Transverse colon (tissue), 4 donors: ENCODE measurements around the gene ELOVL3. TPM values are rescaled to one million over a fixed set of nuclear protein-coding genes. Genes with fewer than 3 reads are reported as not detected.

Experiments used
- DNase-seq: peaks from one replicate; pipeline ENCODE4 v3.0.0-alpha.2; 2019
- H3K27ac ChIP-seq, 4 donors: fragments of 200-600 bp; sonication (generic); 2 replicates each; pipeline ENCODE4 v1.5.1; 2016 to 2018; ENCODE audit warnings: inconsistent platforms in 4 of 4
- H3K27me3 ChIP-seq: fragments of 200-600 bp; sonication (generic); 2 replicates; pipeline ENCODE4 v1.5.1; 2017; ENCODE audit warnings: inconsistent platforms
- H3K36me3 ChIP-seq, 4 donors: fragments of 200-600 bp; sonication (generic); 2 replicates each; pipeline ENCODE4 v1.5.1; 2017 to 2019; ENCODE audit warnings: inconsistent platforms in 4 of 4
- H3K4me1 ChIP-seq, 4 donors: fragments of 200-600 bp; sonication (generic); 2 replicates each; pipeline ENCODE4 v1.5.1; 2017 to 2020; ENCODE audit warnings: inconsistent platforms in 4 of 4
- H3K4me3 ChIP-seq, 4 donors: fragments of 200-600 bp; sonication (generic); 1 replicate in 1 of 4; 2 replicates in 3 of 4; pipeline versions ENCODE4 v1.5.1 to v1.6.1; 2017 to 2019; ENCODE audit warnings: inconsistent platforms in 4 of 4
- H3K9me3 ChIP-seq, 2 donors: fragments of 200-600 bp; sonication (generic); 2 replicates each; pipeline ENCODE4 v1.5.1; 2017 to 2019; ENCODE audit warnings: inconsistent platforms in 2 of 2
- CTCF ChIP-seq, 5 experiments: fragments of 200-600 bp in 3 of 5; fragments of 450-650 bp in 2 of 5; sonication (generic) in 3 of 5; IDR thresholded peaks; 1 replicate in 2 of 5; 2 replicates in 3 of 5; pipeline ENCODE4 v1.5.1; 2016 to 2017; ENCODE audit warnings: antibody characterized with exemption in 5 of 5, inconsistent platforms in 3 of 5, mild to moderate bottlenecking in 2 of 5, moderate library complexity in 1 of 5
- EP300 ChIP-seq: sonication (generic); formaldehyde crosslinking; IDR thresholded peaks from one replicate; pipeline ENCODE4 v1.6.1; 2017; ENCODE audit warnings: antibody characterized with exemption, low read depth
- POLR2A ChIP-seq: fragments of 450-650 bp; IDR thresholded peaks from one replicate; pipeline ENCODE4 v1.6.1; 2016; ENCODE audit warnings: antibody characterized with exemption, mild to moderate bottlenecking, moderate library complexity
- POLR2AphosphoS5 ChIP-seq, 3 donors: sonication (generic); formaldehyde crosslinking; IDR thresholded peaks; one replicate each; pipeline ENCODE4 v1.6.1; 2016; ENCODE audit warnings: antibody characterized with exemption in 3 of 3
- WGBS, 2 donors: methylation state at CpG; one replicate each; pipeline ENCODE4 v1.1.5; 2018; ENCODE audit warnings: low coverage in 1 of 2; 5-methylcytosine and 5-hydroxymethylcytosine counted together
- in situ Hi-C, 4 donors: fragments of 200-750 bp; cut with MboI; loops; one replicate each; pipeline versions ENCODE4 v1.15.0 to v1.15.1; 2017; ENCODE audit warnings: low sequenced_read_pairs in 3 of 4, low pct_ligation_motif_present in 1 of 4, low pct_unique_long_range_greater_than_20kb in 1 of 4
- intact Hi-C: fragments of 100-400 bp; cut with DNase I; formaldehyde crosslinking; loops from one replicate; pipeline ENCODE4 v1.15.1; 2023; ENCODE audit warnings: low total_unique reads
- total RNA-seq, 4 donors: library from RNA; depleted of rRNA; stranded (reverse); fragments of >200 nt; gene quantifications; one replicate each; pipeline ENCODE4 v1.1.0, GENCODE V29; 2016

The ELOVL3 gene
- total RNA-seq, 4 donors from 2014 or later = not detected

- no peak overlapping the region for H3K27ac ChIP-seq
- no peak for DNase-seq
- H3K9me3 ChIP-seq = no peaks in the 10 kb centered on the region
- H3K36me3 ChIP-seq = no peaks in the 10 kb centered on the region
- in situ Hi-C loops = loop anchor here in 2 of 4 donors (10.0 kb wide), 2 partner anchors 124 to 134 kb away; no protein-coding TSS in a partner anchor
- peaks cover 4% of the 10 kb centered on the region for H3K27me3 ChIP-seq
- intact Hi-C loops = no loop called here
- H3K4me3 ChIP-seq = no peak overlapping the region
- TF ChIP-seq EP300 (no peak), CTCF (IDR thresholded peaks at IDR 0.05) (no peak), POLR2A (no peak), POLR2AphosphoS5 (IDR thresholded peaks at IDR 0.05) (no peak)
- H3K4me1 ChIP-seq = peaks cover 0 to 3% (median under 1%) of the 10 kb centered on the region in 4 donors
Observed at GRCh38 chr10:102220612-102221011, 5.5 kb upstream of the ELOVL3 start.

GRCh38 chr10:102222797-102223196, 3.3 kb upstream of the ELOVL3 start:
- TF ChIP-seq EP300 (no peak), CTCF (IDR thresholded peaks at IDR 0.05) (no peak), POLR2A (no peak), POLR2AphosphoS5 (IDR thresholded peaks at IDR 0.05) (no peak)
- H3K27ac ChIP-seq = no peak overlapping the region
- DNase-seq = no peak
- WGBS, 2 donors = 86 to 89% methylated on average over 4 to 5 of the region's 5 CpGs
- H3K4me3 ChIP-seq = no peak overlapping the region
- H3K9me3 ChIP-seq = no peaks in the 10 kb centered on the region
- intact Hi-C loops (no loop called here), in situ Hi-C loops (loop anchor here in 2 of 4 donors (10.0 kb wide), 2 partner anchors 122 to 132 kb away; no protein-coding TSS in a partner anchor)
- H3K4me1 ChIP-seq = peaks cover 0 to 13% (median 8%) of the 10 kb centered on the region in 4 donors
- H3K27me3 ChIP-seq = peaks cover 15% of the 10 kb centered on the region
- H3K36me3 ChIP-seq = no peaks in the 10 kb centered on the region

- intact Hi-C loops (no loop called here), in situ Hi-C loops (loop anchor here (5.0 to 10.0 kb wide), 3 partner anchors 118 to 128 kb away; no protein-coding TSS in a partner anchor)
- Histone ChIP-seq H3K9me3 (no peaks in the 10 kb centered on the region), H3K4me3 (peak overlapping the region in 2 of 4 donors; percentile 0 to 36), H3K36me3 (no peaks in the 10 kb centered on the region), H3K4me1 (peaks cover 14 to 33% (median 26%) of the 10 kb centered on the region in 4 donors), H3K27me3 (peaks cover 45% of the 10 kb centered on the region), H3K27ac (no peak overlapping the region)
- WGBS, 2 donors = 73% methylated on average over 8 of the region's 8 CpGs; no CpG with 5 or more reads in 1 of the 2 donors
- no peak for TF ChIP-seq POLR2AphosphoS5 (IDR thresholded peaks at IDR 0.05)
- TF ChIP-seq POLR2A = no peak
- TF ChIP-seq CTCF (IDR thresholded peaks at IDR 0.05) = no peak
- no peak for TF ChIP-seq EP300
- DNase-seq = no peak
Observed at GRCh38 chr10:102226542-102226870, 407 bp downstream of the ELOVL3 start.

GRCh38 chr10:102227050-102227449, 951 bp downstream of the ELOVL3 start:
- peaks cover 50% of the 10 kb centered on the region for H3K27me3 ChIP-seq
- H3K27ac ChIP-seq = no peak overlapping the region
- 77% methylated on average over 8 of the region's 8 CpGs; no CpG with 5 or more reads in 1 of the 2 donors for WGBS, 2 donors
- intact Hi-C loops = no loop called here
- H3K4me3 ChIP-seq = no peak overlapping the region
- peaks cover 16 to 38% (median 31%) of the 10 kb centered on the region in 4 donors for H3K4me1 ChIP-seq
- TF ChIP-seq POLR2AphosphoS5 (IDR thresholded peaks at IDR 0.05) (no peak), CTCF (IDR thresholded peaks at IDR 0.05) (no peak), EP300 (no peak), POLR2A (no peak)
- H3K9me3 ChIP-seq = no peaks in the 10 kb centered on the region
- in situ Hi-C loops = loop anchor here (5.0 to 10.0 kb wide), 3 partner anchors 118 to 128 kb away; no protein-coding TSS in a partner anchor
- no peaks in the 10 kb centered on the region for H3K36me3 ChIP-seq
- no peak for DNase-seq
